Pancreas (tissue), 10 donors: ENCODE results near the gene CDC42. TPM values are rescaled to one million over a fixed set of nuclear protein-coding genes. Genes with fewer than 3 reads are reported as not detected.
"Not testable (repeated sequence)": the region's sequence is repeated elsewhere in the genome, so short reads cannot be mapped to it uniquely, and the experiment has no call there.

ENCODE experiments used
- ATAC-seq, 4 donors: fragments of 200-7000 bp; cut with Tn5 transposase; one replicate each; pipeline versions ENCODE4 v1.8.0 to v1.9.1; 2020; ENCODE audit warnings: mild to moderate bottlenecking in 4 of 4, moderate library complexity in 4 of 4
- DNase-seq, 6 donors: peaks; one replicate each; pipeline ENCODE4 v3.0.0-alpha.2; 2020
- FAIRE-seq: peaks from 2 replicates; lab custom pipeline; 2012; peaks lifted over from hg19 to GRCh38; lab: Jason Lieb, UNC
- H3K27ac ChIP-seq, 4 donors: fragments of 200-600 bp; sonication (generic); 1 replicate in 3 of 4; 2 replicates in 1 of 4; pipeline versions ENCODE4 v1.5.0 to v1.8.0; 2020
- H3K27me3 ChIP-seq, 4 donors: fragments of 200-600 bp; one replicate each; pipeline ENCODE4 v1.8.0; 2021
- H3K36me3 ChIP-seq, 3 donors: fragments of 200-600 bp; sonication (generic) in 1 of 3; one replicate each; pipeline versions ENCODE4 v1.5.0 to v1.8.0; 2020 to 2021
- H3K4me1 ChIP-seq, 3 donors: fragments of 200-600 bp; one replicate each; pipeline ENCODE4 v1.8.0; 2021
- H3K4me3 ChIP-seq, 4 donors: fragments of 200-600 bp; sonication (generic) in 2 of 4; one replicate each; pipeline versions ENCODE4 v1.5.0 to v1.8.0; 2020 to 2021
- H3K9me3 ChIP-seq, 4 donors: fragments of 200-600 bp; one replicate each; pipeline ENCODE4 v1.8.0; 2021
- WGBS, 2 donors: extraction: QIAGEN DNeasy Blood & Tissue Kit; methylation state at CpG; one replicate each; pipeline ENCODE4 v1.1.7; 2013; 5-methylcytosine and 5-hydroxymethylcytosine counted together
- intact Hi-C, 3 donors: fragments of 100-400 bp; cut with DNase I; formaldehyde crosslinking; loops; one replicate each; pipeline versions ENCODE4 v1.11.1 to v1.14.2; 2022
- polyA plus RNA-seq, 2 donors: library from polyadenylated mRNA; stranded (reverse); fragments of 200-250 nt; gene quantifications; one replicate each; pipeline ENCODE4 v1.2.3, GENCODE V29; 2013
- total RNA-seq, 6 donors: library from RNA; stranded (reverse); fragmentation: NEBNext Ultra II Directional in 4 of 6; extraction: Animal tissue kit (Norgen Biotek cat#: 25700) in 4 of 6; gene quantifications; one replicate each; pipeline versions ENCODE4 v1.2.1 to v1.2.4, GENCODE V29; 2021 to 2023
- TF ChIP-seq, protein P1 (sequence below), 4 donors: fragments of 200-600 bp; sonication (generic) in 3 of 4; IDR thresholded peaks; one replicate each; pipeline versions ENCODE4 v1.5.0 to v1.8.0; 2021; ENCODE audit warnings: antibody characterized with exemption in 4 of 4
- donor health status: healthy with polysubstance abuse.
- donor health status: DM: no; HTN: no; CAD: no; lungs with moderate emphysema.
- donor health status: DM: no; HTN: no; CAD: no.
- donor health status: control.
- donor health status: control.
- donor health status: Bipolar disorder and iron deficiency.
- donor health status: DM: yes; HTN: yes; CAD: no.
- donor health status: DM: no; HTN: no; CAD: no.
- donor health status: DM: no; HTN: no; CAD: no.
- donor health status: DM: yes; HTN: yes; CAD: no.

The CDC42 gene
- total RNA-seq (100 to 1,000 TPM in 2 of 6 donors, 10 to 100 TPM in 4; 43.0 to 128 (median 63.4) TPM), polyA plus RNA-seq (10 to 100 TPM; 36.6 to 80.5 TPM)

DNA sequence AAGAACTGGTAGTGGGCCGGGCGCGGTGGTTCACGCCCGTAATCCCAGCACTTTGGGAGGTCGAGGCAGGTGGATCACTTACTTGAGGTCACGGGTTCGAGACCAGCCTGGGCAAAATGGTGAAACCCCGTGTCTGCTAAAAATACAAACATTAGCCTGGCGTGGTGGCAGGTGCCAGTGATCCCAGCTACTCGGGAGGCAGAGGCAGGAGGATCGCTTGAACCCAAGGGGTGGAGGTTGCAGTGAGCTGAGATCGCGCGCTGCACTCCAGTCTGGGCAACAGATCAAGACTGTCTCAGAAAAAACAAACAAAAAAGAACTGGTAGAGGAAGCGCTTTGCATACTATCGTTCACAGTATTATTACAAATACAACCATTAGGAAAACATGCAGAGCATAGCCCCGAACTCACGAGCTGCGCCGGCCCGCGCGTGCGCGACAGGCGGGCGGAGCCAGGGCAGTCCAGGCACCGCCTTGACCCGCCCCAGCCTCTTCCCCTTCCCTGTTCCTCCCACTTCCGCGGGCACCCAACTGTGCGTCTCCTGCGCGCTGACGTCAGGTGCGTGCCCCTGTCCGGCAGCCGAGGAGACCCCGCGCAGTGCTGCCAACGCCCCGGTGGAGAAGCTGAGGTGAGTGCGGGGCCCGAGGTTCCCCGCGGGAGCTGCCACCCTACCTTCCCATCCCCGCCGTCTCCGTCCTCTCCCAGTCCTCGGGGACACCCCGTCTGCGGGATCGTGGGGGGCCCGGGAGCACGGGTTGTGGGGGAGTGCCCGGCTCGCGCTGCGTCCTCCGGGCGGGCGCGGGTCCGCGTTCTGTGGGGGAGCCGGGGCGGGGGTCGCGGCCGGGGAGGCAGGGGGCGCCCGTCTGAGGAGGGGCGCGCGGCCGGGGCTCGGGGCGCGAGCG is at the start of gene CDC42:
Gene CDC42 (plus strand): TSS at position 595 of the 902 bp plus-strand sequence. CDS start 25,770 bp downstream, outside the sequence.
- TF ChIP-seq, protein P1, sequence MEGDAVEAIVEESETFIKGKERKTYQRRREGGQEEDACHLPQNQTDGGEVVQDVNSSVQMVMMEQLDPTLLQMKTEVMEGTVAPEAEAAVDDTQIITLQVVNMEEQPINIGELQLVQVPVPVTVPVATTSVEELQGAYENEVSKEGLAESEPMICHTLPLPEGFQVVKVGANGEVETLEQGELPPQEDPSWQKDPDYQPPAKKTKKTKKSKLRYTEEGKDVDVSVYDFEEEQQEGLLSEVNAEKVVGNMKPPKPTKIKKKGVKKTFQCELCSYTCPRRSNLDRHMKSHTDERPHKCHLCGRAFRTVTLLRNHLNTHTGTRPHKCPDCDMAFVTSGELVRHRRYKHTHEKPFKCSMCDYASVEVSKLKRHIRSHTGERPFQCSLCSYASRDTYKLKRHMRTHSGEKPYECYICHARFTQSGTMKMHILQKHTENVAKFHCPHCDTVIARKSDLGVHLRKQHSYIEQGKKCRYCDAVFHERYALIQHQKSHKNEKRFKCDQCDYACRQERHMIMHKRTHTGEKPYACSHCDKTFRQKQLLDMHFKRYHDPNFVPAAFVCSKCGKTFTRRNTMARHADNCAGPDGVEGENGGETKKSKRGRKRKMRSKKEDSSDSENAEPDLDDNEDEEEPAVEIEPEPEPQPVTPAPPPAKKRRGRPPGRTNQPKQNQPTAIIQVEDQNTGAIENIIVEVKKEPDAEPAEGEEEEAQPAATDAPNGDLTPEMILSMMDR (IDR thresholded peaks at IDR 0.05) = no peak
- FAIRE-seq (peak; percentile 23), ATAC-seq (peak; percentile 92 to 97 (median 94)), DNase-seq (peak; percentile 94 to 99 (median 96))
- Histone ChIP-seq H3K27me3 (no peaks in the 10 kb centered on the region), H3K4me3 (peak within 1 kb of the TSS; percentile 36 to 99 (median 91)), H3K9me3 (no peaks in the 10 kb centered on the region), H3K27ac (peak within 1 kb of the TSS; percentile 89 to 99 (median 94)), H3K36me3 (no peaks in the 10 kb centered on the region), H3K4me1 (peaks cover 24 to 31% (median 31%) of the 10 kb centered on the region in 3 donors)
- WGBS, 2 donors = 11 to 18% methylated on average over 61 to 81 of the region's 81 CpGs
- intact Hi-C loops = no loop called here

DNA sequence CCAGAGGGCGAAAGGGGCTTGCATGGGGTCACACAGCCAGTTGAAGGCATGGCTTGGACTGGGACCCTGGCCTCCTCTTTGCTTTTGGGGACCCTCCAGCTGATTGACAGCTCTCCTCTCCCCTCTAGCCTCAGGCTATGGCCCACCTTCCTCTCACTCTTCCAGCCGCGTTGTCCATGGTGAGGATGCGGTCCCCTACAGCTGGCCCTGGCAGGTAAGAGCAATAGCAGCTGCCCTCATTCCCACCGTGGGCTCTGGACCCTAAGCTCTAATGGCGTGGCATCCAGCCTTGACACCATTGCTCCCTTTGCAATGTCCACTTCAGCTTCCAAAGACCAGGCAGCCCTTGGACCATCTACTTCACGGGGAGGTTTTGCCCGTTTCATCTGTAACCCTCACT is 49.6 kb upstream of the CDC42 start:
- Histone ChIP-seq H3K4me1 (peaks cover 0 to 12% (median 0%) of the 10 kb centered on the region in 3 donors), H3K36me3 (peaks cover 0 to 34% (median 10%) of the 10 kb centered on the region in 3 donors), H3K4me3 (peak overlapping the region; percentile 37 to 60 (median 48)), H3K27ac (peak overlapping the region; percentile 81 to 89 (median 86))
- peak in 3 of 6 donors; percentile 50 to 65 (median 56) for DNase-seq
- FAIRE-seq, intact Hi-C loops, H3K27me3 ChIP-seq, ATAC-seq, H3K9me3 ChIP-seq: not testable (repeated sequence)
- 35 to 39% methylated on average over 8 of the region's 8 CpGs for WGBS, 2 donors

DNA sequence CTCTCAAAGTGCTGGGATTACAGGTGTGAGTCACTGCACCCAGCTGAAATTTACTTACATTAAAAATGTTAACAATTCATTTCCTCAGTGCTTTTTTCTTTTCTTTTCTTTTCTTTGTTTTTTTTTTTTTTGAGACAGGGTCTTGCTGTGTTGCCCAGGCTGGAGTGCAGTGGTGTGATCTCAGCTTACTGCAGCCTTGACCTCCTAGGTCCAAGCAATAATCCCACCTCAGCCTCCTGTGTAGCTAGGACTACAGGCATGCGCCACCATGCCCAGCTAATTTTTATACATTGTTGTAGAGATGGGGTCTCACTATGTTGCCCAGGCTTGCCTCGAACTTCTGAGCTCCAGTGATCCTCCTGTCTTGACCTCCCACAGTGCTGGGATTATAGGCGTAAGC is 48.5 kb upstream of the CDC42 start:
- FAIRE-seq, DNase-seq, H3K27me3 ChIP-seq, H3K9me3 ChIP-seq, H3K4me1 ChIP-seq, ATAC-seq, intact Hi-C loops: not testable (repeated sequence)
- H3K4me3 ChIP-seq = peak overlapping the region; percentile 37 to 60 (median 48)
- peaks cover 0 to 34% (median 10%) of the 10 kb centered on the region in 3 donors for H3K36me3 ChIP-seq
- 37 to 43% methylated on average over 3 of the region's 3 CpGs for WGBS, 2 donors
- peak overlapping the region; percentile 58 to 89 (median 84) for H3K27ac ChIP-seq

DNA sequence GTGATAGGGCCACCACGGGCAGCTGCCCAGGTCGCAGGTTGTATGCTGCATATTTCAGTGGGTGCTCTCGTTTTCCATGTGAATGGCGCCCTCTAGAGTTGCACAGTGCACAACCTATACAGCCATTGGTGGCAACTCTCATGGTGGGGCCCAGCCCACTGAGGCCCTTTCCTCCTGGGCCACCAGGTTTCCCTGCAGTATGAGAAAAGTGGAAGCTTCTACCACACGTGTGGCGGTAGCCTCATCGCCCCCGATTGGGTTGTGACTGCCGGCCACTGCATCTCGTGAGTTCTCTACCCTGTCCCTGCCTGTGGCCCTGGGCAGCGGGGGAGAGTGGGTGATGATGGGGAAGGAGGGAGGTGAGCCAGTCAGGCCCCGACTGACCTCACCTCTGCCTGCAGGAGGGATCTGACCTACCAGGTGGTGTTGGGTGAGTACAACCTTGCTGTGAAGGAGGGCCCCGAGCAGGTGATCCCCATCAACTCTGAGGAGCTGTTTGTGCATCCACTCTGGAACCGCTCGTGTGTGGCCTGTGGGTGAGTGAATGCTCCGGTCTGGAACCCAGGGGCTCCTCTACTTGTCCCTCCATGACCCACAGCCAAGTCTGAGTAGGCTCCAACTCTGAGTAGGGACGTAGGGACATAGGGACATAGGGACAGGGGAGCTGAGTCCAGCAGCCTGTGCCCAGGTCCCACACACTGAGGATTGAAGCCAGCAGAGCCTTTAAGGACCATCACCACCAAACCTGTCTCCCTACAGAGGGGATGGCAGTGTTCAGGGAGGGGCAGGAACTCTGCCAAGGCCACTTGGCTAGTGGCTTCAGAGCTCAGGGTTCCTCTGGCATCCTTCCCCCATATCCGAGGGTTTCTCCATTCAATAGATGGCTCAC is 47.0 kb upstream of the CDC42 start:
- WGBS, 2 donors = 31 to 42% methylated on average over 17 to 18 of the region's 18 CpGs
- peak in 4 of 6 donors; percentile 62 to 88 (median 72) for DNase-seq
- TF ChIP-seq, protein P1 (IDR thresholded peaks at IDR 0.05) = peak in 3 of 4 donors; percentile 18 to 40 (median 18)
- intact Hi-C loops, H3K4me1 ChIP-seq, H3K9me3 ChIP-seq, H3K27me3 ChIP-seq, FAIRE-seq: not testable (repeated sequence)
- peak overlapping the region; percentile 8 to 64 (median 32) for H3K27ac ChIP-seq
- peaks cover 0 to 34% (median 10%) of the 10 kb centered on the region in 3 donors for H3K36me3 ChIP-seq
- peak; percentile 2 to 43 (median 23) for ATAC-seq
- H3K4me3 ChIP-seq = peak overlapping the region in 3 of 4 donors; percentile 40 to 60 (median 55)

DNA sequence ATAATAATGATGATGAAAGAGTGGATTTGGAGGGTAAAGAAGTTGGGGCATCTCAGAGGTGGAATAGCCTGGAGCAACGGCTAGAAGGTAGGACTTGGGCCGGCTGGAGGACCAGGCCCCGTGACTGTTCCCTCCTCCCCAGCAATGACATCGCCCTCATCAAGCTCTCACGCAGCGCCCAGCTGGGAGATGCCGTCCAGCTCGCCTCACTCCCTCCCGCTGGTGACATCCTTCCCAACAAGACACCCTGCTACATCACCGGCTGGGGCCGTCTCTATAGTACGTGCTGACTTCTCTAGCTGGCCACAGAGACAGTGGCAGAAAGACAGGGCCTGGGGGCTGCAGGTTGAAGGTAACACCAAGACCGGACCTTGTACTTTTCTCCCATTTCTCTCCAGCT is 45.8 kb upstream of the CDC42 start:
- H3K9me3 ChIP-seq, H3K27me3 ChIP-seq, H3K4me1 ChIP-seq, intact Hi-C loops, FAIRE-seq: not testable (repeated sequence)
- peak in 1 of 6 donors; percentile 39 for DNase-seq
- peak in 2 of 4 donors; percentile 0 to 2 for ATAC-seq
- H3K27ac ChIP-seq = peak overlapping the region in 1 of 4 donors; percentile 31
- peaks cover 0 to 34% (median 10%) of the 10 kb centered on the region in 3 donors for H3K36me3 ChIP-seq
- 39 to 40% methylated on average over 13 of the region's 13 CpGs for WGBS, 2 donors
- H3K4me3 ChIP-seq = peak overlapping the region in 3 of 4 donors; percentile 40 to 60 (median 55)

DNA sequence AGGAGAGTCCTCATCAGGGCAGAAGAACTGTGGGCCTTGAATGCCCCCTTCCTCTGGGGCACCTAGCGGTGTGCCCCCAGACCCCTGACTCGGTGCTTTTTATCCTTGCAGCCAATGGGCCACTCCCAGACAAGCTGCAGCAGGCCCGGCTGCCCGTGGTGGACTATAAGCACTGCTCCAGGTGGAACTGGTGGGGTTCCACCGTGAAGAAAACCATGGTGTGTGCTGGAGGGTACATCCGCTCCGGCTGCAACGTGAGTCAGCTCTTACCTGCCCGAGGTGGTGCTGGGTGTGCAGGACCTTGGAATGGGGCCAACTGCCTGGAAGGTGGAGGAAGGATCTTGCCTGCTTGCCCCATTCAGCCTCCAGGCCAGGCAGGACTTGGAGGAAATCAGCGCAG is 45.2 kb upstream of the CDC42 start:
- H3K4me1 ChIP-seq, H3K9me3 ChIP-seq, intact Hi-C loops, H3K27me3 ChIP-seq, FAIRE-seq: not testable (repeated sequence)
- Histone ChIP-seq H3K36me3 (peaks cover 0 to 34% (median 10%) of the 10 kb centered on the region in 3 donors), H3K4me3 (peak overlapping the region in 3 of 4 donors; percentile 40 to 60 (median 55)), H3K27ac (peak overlapping the region in 1 of 4 donors; percentile 31)
- DNase-seq = peak in 4 of 6 donors; percentile 49 to 87 (median 69)
- ATAC-seq = peak; percentile 2 to 31 (median 22)
- 35 to 36% methylated on average over 9 of the region's 10 CpGs for WGBS, 2 donors

DNA sequence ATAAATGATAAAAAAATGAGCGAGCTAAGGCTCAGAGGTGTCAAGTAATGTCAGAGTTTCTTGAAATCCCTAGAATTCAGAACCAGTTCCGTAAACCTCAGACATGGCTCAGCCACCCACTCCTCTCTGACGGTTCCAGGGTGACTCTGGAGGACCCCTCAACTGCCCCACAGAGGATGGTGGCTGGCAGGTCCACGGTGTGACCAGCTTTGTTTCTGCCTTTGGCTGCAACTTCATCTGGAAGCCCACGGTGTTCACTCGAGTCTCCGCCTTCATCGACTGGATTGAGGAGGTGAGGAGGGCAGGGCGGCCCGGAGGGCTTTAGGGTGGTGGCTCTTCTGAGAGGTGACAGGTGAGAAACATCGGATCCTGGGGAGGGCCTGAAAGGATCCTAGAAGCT is 42.9 kb upstream of the CDC42 start:
- 46 to 56% methylated on average over 8 to 10 of the region's 11 CpGs for WGBS, 2 donors
- DNase-seq (peak in 4 of 6 donors; percentile 44 to 75 (median 56)), ATAC-seq (peak in 2 of 4 donors; percentile 0 to 1)
- H3K27me3 ChIP-seq, H3K27ac ChIP-seq, H3K4me3 ChIP-seq, H3K4me1 ChIP-seq, intact Hi-C loops, H3K9me3 ChIP-seq, FAIRE-seq: not testable (repeated sequence)
- peaks cover 0 to 16% (median 10%) of the 10 kb centered on the region in 3 donors for H3K36me3 ChIP-seq

DNA sequence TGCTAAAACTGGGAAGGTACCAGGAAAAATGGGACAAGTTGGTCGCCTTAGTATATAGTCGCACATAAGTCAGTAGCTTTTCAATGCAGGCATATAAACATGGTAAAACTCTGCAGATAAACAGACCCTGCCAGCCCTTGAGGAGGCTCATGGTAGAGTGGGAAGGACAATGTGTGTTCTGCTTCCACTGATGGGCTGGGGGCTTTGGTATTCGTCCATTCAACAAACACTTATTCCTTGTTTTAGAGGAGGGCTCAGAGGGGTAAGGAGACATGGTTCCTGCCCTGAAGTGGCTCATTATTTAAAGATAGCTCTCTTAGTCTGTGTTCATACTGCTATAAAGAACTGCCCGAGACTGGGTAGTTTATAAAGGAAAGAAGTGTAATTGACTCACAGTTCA is 39.8 kb upstream of the CDC42 start:
- FAIRE-seq, H3K9me3 ChIP-seq, H3K27ac ChIP-seq, H3K27me3 ChIP-seq, H3K4me3 ChIP-seq, H3K36me3 ChIP-seq, intact Hi-C loops, H3K4me1 ChIP-seq: not testable (repeated sequence)
- DNase-seq (peak in 2 of 6 donors; percentile 42 to 45), ATAC-seq (peak; percentile 1 to 15 (median 7))
- WGBS, 2 donors = 36 to 40% methylated on average over 4 of the region's 4 CpGs
